HG02571 (cell line): ENCODE data around the gene SMAD6.

ENCODE experiments used
- ATAC-seq: cut with Tn5 transposase; IDR thresholded peaks from one replicate; pipeline ENCODE4 v1.9.1; 2021; ENCODE audit warnings: mild to moderate bottlenecking, moderate library complexity; ENCODE audit not compliant: unreplicated experiment

The SMAD6 gene

DNA sequence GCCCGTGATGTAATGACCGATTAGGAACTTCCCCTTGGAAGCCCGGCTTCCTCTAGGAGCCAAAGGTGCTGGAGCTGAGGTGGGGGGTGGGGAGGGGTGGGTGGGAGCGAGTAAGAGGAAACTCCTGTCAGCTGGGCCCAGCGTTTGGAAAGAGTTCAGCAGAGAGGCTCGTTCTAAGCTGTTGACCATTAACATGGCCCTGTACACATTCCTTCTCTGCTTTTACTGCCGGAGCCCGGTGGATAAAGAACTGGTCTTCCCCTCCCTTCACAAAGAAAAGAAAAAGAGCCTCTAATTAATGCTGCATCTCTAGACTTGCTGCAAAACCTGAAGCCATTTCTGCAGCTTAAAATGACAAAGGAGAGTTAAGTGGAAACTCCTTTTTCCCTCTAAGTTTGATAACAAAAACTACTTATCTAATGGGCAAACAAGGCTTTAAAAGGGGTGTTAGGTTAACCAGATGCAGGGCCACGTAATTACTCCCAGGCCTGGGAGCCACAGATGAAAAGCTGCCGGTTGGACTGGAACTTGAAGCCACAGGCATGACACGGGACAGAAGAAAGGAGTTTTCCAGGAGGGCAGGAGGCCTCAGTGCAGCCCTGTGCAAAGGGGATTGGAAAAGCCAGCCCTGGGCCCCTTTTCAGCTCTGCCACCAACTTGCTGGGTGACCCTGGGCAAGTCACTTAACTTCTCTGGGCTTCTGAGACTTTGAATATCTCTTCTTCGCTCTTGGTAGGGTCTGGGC is 71.3 kb downstream of the SMAD6 start:
- no peak for ATAC-seq

DNA sequence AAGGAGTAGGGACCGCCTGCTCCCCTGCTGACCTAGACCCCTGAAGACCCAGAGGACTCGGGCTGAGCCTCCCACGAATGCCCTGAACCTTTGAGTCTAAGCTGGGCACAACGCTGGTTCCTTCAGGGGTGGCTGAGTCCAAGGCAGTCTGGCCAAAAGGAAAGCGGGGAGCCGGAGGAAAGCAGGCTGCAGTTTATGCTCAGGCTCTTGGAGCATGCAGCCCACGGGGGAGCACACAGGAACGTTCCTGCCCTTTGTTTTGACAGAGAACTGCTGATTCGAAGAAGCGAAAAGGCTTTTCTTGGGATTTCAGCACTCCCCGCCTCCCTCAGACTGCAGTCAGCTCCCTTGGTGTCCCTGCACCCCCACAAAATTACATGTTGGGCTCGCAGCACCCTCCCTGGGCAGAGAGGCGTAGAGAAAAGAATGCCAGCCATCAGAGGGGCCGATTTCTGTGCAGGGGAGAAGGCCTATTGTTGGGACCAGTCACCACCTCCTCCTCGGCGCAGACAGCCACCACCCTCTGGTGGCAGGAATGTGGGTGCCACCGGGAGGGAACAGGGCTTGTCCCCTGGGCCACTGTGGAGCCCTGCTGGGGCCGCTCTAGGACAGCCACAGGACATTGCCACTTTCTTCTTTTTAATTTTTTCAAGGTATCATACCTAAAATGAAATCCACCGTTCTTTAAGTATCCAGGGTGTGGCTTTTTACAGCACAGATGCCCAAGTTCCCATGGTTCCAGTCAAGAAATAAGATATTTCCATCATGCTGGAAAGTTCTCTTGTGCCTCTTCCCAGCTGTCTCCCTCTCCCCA is 72.2 kb downstream of the SMAD6 start:
- ATAC-seq: no peak

DNA sequence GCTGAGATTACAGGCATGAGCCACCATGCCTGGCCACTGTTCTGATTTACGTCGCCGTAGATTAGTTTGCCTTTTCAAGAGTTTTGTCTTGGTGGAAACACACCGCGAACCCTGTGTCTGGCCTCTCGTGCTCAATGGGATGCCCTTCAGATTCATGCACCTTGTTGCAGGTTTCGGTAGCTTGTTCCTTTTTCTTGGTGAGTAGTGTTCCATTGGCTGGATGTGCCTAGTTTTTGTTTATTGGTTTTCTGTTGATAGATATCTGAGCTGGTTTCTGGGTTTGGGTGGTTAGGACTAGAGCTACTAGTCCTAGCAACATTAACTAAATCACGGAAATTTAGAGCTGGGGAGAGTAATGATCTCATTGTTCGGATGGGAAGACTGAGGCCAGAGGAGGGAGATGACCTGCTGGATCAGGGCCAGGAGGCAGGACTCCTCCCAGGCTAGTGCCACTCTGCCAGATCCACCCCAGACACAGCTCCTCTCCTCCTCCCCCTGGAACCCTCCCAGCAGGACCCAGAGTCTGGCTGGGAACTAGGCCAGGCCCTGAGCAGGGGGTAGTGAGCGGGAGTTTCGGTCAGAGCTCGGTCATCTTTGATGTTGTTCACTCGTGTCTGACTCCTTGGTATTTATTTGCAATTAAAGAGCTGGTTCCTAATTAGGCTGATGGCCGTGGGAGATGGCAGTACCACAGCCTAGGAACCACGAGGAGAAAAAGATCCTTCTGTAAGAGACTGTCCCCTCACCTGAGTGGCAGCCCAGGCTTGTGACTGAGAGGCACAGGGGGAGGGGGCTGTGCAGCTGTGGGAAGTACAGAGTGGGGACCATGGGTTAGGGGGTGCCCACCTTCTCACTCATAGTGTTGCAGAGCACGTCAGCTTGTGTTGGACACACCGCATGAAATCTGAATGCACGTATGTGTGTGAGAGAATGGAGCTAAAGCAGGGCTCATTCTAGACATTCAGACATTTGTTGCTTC is 73.4 kb downstream of the SMAD6 start:
- ATAC-seq: no peak

DNA sequence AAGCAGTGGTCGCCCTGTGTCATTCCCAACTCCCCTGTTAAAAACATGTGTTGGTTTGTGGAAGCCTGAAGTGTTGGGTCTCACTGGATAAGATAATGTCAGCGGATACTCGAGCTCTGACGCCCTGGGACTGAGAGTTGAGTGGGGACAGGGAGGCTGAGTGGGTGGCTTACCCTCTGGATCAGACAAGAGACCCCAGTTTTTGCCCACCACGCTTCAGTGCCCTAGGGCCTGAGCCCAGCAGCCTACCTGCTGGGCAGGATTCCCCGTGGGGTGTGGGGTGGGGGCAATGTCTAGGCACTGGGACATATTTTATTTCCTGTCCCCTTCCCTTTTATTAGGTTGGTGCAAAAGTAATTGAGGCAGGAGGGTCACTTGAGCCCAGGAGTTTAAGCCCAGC is 75.0 kb downstream of the SMAD6 start:
- ATAC-seq: no peak

DNA sequence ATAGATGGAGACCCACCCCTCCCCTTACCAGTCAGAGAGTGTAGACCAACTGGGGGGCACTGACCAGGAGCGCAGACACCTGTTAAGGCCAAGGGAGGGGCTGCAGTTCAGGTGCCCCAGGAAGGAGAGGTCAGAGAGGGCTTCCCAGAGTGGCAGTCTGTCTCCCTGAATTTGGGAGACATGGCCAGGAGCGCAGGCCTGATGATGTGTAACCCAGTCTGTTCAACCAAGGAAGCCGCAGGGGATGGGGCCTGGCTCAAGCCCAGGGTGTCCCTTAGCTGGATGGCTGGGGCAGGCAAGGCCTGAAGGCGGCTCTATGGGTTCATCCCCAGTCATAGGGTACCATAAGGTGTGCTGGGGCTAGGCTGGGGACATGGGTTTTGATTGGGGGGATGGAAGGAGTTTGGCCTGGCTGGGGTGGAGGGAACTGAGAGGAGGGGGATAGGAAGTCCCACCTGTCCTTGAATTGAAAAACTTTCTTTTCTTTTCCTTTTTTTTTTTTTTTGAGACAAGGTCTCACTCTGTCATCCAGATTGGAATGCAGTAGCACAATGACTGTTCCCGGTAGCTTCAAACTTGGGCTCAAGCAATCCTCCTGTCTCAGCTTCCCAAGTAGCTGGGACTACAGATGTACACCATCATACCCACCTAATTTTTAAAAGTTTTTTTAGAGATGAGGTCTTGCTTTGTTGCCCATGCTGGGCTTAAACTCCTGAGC is 75.7 kb downstream of the SMAD6 start:
- ATAC-seq: no peak

DNA sequence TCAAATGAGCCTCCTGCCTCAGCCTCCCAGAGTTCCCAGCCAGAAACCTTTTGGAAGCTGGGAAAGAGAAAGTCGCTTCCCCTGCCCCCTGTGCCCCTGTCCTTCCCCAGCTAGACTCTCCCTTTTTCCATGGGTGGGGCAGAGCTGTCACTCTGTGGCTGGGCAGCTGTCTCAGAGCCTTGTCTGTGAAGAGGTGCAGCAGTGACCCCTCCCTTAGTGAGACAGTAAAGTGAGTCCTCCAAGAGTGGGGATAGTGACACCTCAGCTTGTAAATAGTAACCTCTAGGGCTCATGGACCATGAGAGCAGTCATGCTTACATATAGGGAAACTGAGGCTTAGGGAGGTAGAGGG is 76.3 kb downstream of the SMAD6 start:
- no peak for ATAC-seq

DNA sequence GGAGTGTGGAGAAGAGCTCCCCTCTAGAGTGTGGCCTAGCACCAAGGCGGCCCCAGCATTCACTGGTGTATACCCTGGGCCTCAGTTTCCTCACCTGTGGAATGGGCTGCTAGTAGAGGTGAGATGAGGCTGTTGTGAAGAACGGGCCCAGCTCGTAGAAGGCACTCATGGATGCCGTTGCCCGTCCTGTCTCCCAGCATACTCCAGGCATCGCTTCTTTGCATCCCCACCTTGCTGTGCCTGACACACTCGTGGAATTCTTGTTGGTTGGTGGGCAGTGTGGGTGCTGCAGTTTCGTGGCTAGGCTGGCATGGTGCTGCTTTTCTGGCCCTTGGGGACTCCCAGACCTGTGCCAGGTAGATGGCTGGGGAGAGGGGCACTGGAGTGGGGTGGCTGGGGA is 76.7 kb downstream of the SMAD6 start:
- no peak for ATAC-seq

DNA sequence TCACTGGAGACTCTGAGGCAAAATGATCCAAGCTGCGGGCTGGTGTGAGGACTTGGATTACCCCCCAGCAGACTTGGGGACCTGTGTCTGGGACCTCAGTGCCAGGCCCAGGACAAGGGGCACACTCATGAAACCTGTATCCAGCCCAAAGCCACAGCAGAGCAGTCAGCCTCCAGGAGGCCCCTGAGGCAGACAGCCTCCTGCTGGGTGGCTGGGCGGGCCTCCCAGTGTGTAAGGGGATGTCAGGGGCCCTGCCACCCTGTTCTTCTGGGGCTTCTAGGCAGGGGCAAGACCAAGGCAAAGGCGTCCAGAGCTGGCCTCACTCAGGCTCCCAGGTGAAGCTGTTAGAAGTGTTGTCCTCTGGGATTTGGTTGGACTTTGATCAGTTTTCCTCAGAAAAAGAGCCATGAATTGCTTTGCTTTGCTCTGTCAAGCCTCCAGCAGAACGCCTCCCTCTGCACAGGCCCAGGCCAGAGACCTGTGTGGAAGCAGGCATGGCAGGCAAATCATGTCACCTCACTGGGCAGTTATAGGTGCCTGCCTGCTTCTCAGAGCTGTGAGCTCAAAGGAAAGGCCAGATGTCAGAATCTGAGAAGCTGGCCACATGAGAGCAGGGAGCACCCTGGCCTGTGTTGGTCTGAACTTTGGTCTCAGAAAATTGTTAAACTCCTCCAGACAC is 77.4 kb downstream of the SMAD6 start:
- no peak for ATAC-seq

DNA sequence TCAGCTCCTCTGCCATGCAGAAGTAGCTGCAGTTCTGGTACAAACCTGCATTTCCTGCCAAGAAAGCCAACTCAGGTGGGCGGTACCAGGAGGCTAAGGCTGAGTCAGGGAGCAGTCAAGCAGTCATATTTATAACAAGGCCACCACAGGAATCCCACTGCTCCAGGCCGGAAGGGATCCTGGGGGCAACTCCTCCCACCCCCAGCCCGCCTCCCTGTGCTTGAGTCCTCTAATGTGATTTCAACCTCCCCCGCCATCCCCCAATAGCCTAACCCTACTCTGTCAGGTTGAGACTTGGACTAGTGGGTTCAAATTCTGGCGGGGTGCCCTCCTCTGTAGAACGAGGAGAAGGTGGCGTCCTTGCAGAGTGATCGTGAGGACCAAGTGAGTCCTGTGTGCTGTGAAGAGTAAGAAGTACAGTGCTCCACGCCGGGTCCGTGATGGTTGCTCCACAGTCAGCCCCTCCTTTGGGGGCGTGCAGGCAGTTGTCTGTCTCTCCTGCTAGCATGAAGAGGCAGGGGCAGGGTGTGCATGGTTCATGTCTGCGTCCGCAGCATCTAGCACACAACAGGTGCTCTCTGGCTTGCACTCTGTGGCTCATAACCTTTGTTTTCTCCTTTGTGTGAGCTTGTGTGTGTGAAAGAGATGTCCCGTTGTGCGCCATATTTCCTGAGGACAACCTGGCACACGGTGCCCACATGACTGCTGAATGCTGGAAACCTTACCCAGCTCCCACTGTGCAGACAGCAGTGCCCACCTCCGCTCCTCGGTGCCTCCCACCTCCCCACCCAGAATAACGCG is 78.3 kb downstream of the SMAD6 start:
- ATAC-seq: no peak

DNA sequence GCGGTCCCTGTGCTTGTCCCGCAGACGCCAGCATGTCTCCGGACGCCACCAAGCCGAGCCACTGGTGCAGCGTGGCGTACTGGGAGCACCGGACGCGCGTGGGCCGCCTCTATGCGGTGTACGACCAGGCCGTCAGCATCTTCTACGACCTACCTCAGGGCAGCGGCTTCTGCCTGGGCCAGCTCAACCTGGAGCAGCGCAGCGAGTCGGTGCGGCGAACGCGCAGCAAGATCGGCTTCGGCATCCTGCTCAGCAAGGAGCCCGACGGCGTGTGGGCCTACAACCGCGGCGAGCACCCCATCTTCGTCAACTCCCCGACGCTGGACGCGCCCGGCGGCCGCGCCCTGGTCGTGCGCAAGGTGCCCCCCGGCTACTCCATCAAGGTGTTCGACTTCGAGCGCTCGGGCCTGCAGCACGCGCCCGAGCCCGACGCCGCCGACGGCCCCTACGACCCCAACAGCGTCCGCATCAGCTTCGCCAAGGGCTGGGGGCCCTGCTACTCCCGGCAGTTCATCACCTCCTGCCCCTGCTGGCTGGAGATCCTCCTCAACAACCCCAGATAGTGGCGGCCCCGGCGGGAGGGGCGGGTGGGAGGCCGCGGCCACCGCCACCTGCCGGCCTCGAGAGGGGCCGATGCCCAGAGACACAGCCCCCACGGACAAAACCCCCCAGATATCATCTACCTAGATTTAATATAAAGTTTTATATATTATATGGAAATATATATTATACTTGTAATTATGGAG is 79.1 kb downstream of the SMAD6 start:
- ATAC-seq: no peak

DNA sequence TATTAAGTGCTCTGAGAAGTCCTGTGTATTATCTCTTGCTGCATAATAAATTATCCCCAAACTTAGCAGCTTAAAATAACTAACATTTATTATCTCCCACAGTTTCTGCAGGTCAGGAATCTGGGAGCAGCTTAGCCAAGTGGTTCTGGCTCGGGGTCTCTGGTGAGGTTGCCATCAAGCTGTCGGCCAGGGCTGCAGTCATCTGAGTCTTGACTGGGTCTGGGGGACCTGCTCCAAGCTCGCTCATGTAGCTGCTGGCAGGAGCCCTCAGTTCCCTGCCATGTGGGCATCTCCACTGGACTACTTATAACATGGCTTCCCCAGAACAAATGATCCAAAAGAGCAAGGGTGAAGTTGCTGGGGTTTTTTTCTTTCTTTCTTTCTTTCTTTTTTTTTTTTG is 80.7 kb downstream of the SMAD6 start:
- ATAC-seq: no peak

DNA sequence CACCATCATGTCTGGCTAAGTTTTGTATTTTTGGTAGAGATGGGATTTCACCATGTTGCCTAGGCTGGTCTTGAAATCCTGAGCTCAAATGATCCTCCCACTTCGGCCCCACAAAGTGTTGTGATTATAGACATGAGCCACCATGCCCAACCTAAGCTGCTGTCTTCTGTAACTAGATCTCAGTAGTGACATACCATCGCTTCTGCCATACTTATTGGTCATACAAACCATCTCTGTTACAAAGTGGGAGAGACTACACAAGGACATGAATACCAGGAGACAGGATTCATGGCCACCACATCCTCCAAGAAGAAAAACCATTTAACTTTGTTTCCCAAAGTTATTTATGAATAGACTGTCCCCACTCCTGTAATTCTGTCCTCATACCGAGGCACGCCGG is 81.3 kb downstream of the SMAD6 start:
- no peak for ATAC-seq

DNA sequence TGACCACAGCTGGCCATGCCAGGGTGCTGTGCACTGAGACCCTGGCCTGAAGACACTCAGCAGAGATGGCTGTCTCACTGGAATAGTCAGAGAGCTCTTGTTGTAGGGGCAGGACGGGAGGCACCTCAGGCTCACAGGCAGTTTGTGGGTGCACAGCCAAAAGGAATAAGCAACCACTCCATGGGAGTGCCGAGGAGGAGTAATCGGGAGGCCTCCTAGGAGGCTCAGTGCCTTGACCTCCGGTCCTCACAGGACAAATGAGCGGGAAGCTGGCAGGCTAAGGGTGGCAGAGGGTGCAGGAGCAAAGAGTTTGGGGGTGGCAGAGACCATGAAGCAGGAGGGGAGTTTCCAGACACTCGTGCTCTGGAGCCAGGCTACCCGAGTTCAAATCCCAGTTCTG is 81.7 kb downstream of the SMAD6 start:
- ATAC-seq: no peak

DNA sequence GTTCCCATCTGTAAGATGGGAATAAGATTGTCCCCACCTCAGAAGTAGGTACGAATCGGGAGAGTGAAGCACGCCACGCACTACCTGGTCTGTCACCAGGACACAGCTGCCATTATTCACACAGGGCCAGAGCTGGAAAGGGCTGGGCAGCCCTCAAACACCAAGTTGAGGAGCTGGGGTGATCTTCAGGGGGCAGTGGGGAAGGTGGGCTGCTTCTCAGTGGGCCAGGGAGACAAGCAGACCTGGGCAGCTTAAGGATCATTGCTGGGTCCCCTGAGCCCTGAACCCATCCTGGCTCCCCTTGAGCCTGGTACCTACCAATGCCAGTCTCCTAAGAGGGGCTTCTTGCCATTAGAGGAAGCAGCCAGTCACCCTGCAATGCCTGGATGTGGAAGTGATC is 82.1 kb downstream of the SMAD6 start:
- no peak for ATAC-seq

DNA sequence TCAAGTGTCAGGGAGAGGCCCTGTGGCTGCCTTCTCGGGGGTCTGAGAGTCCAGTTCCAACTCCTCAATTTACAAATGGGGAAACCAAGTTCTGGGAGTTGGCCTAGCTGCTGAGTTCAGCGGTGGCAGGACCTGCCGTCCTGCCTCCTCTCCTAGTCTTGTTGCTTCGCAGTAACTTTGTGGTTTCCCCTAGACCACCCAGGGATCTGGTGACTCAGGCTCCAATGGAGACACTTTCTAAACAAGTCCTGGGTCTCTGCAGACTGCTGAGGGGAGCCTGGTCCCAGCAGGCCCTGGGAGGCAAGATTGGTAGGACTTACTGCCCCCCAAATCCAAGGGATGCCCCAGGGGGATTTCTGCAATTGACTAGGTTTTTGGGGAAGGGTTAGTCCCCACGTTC is 83.6 kb downstream of the SMAD6 start:
- ATAC-seq: no peak

DNA sequence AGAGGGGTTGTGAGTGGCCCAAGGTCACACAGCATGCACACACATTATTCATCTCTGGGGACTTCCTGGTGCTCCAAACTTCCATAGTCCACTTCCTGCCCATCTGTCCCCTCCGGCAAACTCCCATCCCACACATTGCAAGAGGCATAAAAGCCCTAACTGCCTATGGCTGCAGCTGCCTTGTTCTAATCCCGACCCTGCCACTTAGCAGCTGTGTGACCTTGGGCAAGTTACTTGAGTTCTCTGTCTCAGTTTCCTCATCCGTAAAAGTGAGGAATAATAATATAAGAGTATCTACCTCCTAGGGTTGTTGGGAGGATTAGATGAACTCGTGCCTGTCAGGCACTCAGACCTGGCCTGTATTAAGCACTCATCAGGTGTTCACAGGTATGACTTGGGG is 84.2 kb downstream of the SMAD6 start:
- no peak for ATAC-seq

DNA sequence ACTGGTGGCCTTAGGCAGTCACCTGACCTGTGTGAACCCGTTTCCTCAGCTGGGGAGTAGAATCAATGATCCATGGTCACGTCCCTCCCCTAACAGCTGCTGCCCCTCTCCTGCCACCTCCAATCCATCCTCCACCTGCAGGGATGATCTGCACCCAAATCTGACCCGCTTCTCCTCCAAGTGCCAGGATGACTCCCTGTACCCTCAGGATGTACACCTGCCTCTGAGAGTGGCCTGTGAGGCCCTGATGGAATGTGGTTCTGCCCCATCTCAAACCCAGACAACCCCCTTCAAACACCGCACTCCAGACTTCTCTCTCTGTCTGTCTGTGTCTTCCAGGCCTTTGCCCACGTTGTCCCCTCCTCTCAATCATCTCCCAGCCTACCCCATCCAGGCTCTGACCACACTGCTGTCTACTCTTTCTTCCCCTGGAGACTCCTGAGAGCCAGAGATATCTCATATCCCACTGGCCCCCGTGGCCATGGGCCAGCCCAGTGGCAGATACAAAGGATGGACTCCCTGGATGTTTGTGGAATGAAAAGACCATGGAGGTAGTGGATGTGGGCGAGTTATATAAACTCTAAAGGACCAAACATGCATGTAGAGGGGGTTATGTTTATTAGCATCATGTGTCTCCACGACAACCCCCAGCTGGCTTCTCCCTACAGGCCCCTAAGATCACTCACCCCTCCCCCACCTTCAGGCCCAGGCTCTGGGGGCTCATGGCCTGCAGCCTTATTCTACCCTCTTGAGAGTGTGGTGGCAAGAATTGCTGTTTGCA is 84.9 kb downstream of the SMAD6 start:
- ATAC-seq: no peak

DNA sequence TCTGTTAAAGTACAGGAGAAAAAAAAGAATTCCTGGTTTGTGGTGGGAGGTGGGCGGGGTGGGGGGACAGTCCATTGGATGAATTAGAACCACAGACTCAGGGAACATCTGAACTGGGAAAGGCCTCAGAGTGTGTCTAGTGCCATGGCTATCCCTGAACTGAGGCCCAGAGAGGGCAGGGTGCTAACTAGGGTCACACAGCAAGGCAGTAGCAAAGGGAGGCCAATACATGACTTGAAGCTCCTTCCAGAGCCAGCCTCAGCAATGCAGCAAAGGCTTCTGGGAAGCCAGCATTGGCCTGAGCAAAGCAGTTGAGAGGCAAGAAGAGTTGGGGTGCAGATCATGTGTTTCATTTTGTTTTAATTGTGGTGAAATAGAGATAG is 85.4 kb downstream of the SMAD6 start:
- ATAC-seq: no peak
